Stimulated activated naive CD8-positive, alpha-beta T cell treated with anti-CD3 and anti-CD28 coated beads, Interleukin-15, Interleukin-2, amounts not matched to agents 100 ng/mL and 50 ng/mL, for 24 hours (primary cell): ENCODE results near the gene PPP2R2C.

ENCODE experiments used
- H3K27ac Mint-ChIP-seq: one replicate; pipeline ENCODE4 v1.8.0; 2021; ENCODE audit warnings: mild to moderate bottlenecking, mixed read lengths
- H3K27me3 Mint-ChIP-seq: one replicate; pipeline ENCODE4 v1.8.0; 2021; ENCODE audit warnings: mixed read lengths
- H3K36me3 Mint-ChIP-seq: one replicate; pipeline ENCODE4 v1.8.0; 2021; ENCODE audit warnings: low read depth, mixed read lengths
- H3K4me1 Mint-ChIP-seq: one replicate; pipeline ENCODE4 v1.8.0; 2021; ENCODE audit warnings: low read depth, mixed read lengths
- H3K4me3 Mint-ChIP-seq: one replicate; pipeline ENCODE4 v1.8.0; 2021; ENCODE audit warnings: mild to moderate bottlenecking, mixed read lengths
- H3K9me3 Mint-ChIP-seq: one replicate; pipeline ENCODE4 v1.8.0; 2021; ENCODE audit warnings: mixed read lengths

Gene PPP2R2C

GRCh38 chr4:6373541-6374410, 98.6 kb downstream of the PPP2R2C start:
- Mint-ChIP-seq H3K27me3 (peaks cover under 1% of the 10 kb centered on the region), H3K27ac (no peak overlapping the region), H3K36me3 (no peaks in the 10 kb centered on the region), H3K4me3 (no peak overlapping the region), H3K9me3 (no peaks in the 10 kb centered on the region), H3K4me1 (no peaks in the 10 kb centered on the region)

DNA sequence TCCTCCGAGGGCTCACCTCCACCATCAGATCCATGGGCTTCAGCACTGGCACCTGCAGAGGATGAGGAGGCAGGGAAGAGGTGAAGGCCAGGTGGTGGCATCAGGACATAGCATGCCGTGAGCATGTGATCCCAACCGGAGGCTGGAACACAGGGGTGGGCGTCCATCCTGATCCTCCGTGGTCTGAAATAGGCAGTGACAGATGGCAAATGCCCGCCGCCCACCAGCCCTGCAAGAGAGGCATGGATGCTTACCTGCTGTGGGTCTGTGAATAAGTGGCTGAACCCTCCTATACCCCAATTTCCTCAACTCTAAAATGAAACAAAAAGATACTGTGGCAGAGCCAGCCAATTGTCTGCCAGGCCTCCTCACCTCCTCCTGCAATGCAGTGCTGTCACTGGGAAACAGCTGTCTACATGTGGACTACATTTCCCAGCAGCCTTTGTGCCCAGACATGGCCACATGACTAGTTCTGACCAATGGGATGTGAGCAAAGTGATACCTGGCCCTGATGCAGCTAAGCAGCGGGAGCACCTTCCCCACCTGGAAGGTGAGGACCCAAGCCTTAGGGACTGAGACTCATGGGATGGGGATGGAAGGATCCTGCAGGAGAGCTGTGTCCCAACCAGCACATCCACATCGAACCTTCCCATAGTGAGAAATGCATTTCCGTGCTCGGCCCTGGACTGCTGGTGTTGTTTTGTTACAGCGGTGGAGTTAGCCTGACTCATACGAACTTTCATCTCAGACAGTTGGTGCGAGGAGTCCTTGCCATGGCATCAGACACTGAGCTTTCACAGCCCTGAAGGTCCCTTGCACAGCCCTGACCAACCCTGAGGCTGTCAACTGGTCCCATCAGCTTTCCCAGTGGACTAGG, 99.5 kb downstream of the PPP2R2C start:
- Mint-ChIP-seq H3K4me3 (no peak overlapping the region), H3K27me3 (peaks cover 3% of the 10 kb centered on the region), H3K9me3 (no peaks in the 10 kb centered on the region), H3K36me3 (no peaks in the 10 kb centered on the region), H3K4me1 (no peaks in the 10 kb centered on the region), H3K27ac (no peak overlapping the region)

- no peak overlapping the region for H3K27ac Mint-ChIP-seq
- H3K9me3 Mint-ChIP-seq: no peaks in the 10 kb centered on the region
- no peaks in the 10 kb centered on the region for H3K36me3 Mint-ChIP-seq
- H3K4me1 Mint-ChIP-seq: no peaks in the 10 kb centered on the region
- H3K27me3 Mint-ChIP-seq: peaks cover 3% of the 10 kb centered on the region
- H3K4me3 Mint-ChIP-seq: no peak overlapping the region
Observed at GRCh38 chr4:6371812-6372211, 100.6 kb downstream of the PPP2R2C start.

DNA sequence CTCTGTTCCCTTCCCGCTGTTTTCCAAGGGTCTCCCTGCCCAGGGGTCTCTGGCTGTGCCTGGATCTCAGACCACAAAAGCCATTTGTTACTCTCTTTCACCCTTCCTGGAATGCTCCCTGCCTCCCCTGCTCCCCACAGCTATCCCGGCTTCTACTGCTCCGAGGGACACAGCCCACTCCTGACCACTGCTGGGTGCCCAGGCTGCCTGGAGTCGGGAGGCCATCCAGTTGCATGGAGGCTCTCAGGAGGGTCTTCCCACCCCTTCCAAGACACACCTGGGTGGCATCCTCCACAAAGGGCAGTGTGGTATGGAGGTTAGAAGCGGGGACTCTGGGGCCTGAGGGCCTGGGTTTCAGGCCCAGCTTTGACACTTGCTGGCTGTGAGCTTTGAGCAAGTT, 101.1 kb downstream of the PPP2R2C start:
- Mint-ChIP-seq H3K9me3 (no peaks in the 10 kb centered on the region), H3K4me1 (no peaks in the 10 kb centered on the region), H3K36me3 (no peaks in the 10 kb centered on the region), H3K4me3 (no peak overlapping the region), H3K27me3 (peaks cover 3% of the 10 kb centered on the region), H3K27ac (no peak overlapping the region)

GRCh38 chr4:6369924-6370645, 102.3 kb downstream of the PPP2R2C start:
- Mint-ChIP-seq H3K36me3 (no peaks in the 10 kb centered on the region), H3K4me1 (no peaks in the 10 kb centered on the region), H3K27ac (no peak overlapping the region), H3K9me3 (no peaks in the 10 kb centered on the region), H3K27me3 (peaks cover 3% of the 10 kb centered on the region), H3K4me3 (no peak overlapping the region)

- peaks cover 3% of the 10 kb centered on the region for H3K27me3 Mint-ChIP-seq
- H3K9me3 Mint-ChIP-seq: no peaks in the 10 kb centered on the region
- H3K4me1 Mint-ChIP-seq: no peaks in the 10 kb centered on the region
- H3K27ac Mint-ChIP-seq: no peak overlapping the region
- H3K4me3 Mint-ChIP-seq: no peak overlapping the region
- no peaks in the 10 kb centered on the region for H3K36me3 Mint-ChIP-seq
Observed at GRCh38 chr4:6369511-6369910, 102.9 kb downstream of the PPP2R2C start.

- no peaks in the 10 kb centered on the region for H3K36me3 Mint-ChIP-seq
- H3K9me3 Mint-ChIP-seq: no peaks in the 10 kb centered on the region
- no peak overlapping the region for H3K4me3 Mint-ChIP-seq
- peaks cover 4% of the 10 kb centered on the region for H3K27me3 Mint-ChIP-seq
- H3K27ac Mint-ChIP-seq: no peak overlapping the region
- H3K4me1 Mint-ChIP-seq: no peaks in the 10 kb centered on the region
Observed at GRCh38 chr4:6369035-6369434, 103.4 kb downstream of the PPP2R2C start.

DNA sequence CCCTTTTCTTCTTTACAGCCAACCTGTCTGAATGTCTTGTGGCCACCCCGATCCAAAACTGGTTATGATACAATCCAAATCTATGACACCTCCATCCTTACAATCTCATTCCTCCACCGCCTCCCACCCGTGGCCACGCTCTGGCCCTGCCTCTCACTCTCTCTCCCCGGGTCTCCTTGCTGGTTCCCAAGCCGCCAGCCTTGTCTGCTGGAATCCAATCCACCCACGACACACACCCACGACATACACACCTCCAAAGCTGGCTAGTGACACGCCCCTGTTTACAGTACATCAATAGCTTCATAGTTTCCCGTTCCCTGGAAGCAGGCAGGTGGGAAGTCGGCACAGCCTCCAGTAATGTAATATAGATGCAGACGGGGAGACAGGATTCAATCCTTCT, 103.8 kb downstream of the PPP2R2C start:
- no peaks in the 10 kb centered on the region for H3K4me1 Mint-ChIP-seq
- H3K27me3 Mint-ChIP-seq: peaks cover 7% of the 10 kb centered on the region
- no peaks in the 10 kb centered on the region for H3K36me3 Mint-ChIP-seq
- no peak overlapping the region for H3K27ac Mint-ChIP-seq
- H3K4me3 Mint-ChIP-seq: no peak overlapping the region
- no peaks in the 10 kb centered on the region for H3K9me3 Mint-ChIP-seq

DNA sequence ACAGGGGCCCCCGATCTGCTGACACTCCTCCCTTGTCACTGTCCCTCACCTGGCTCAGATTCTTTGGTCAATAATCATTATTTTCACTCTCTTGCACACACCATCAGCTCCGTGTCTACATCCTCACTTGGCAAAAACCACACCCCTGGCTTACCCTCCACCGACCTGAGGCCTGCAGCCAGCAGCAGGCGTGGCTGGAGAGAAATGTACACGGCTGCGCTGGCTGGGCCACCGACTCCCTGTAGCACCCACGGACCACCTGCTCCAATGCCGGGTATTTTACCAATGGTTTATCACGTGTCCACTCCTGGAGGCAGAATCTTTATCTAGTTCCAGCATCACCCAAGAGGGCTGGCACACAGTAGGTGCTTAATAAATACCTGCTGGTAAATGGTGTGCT, 104.3 kb downstream of the PPP2R2C start:
- H3K4me1 Mint-ChIP-seq: no peaks in the 10 kb centered on the region
- no peaks in the 10 kb centered on the region for H3K36me3 Mint-ChIP-seq
- no peak overlapping the region for H3K27ac Mint-ChIP-seq
- no peaks in the 10 kb centered on the region for H3K9me3 Mint-ChIP-seq
- no peak overlapping the region for H3K4me3 Mint-ChIP-seq
- H3K27me3 Mint-ChIP-seq: peaks cover 7% of the 10 kb centered on the region

GRCh38 chr4:6367371-6367851, 105.0 kb downstream of the PPP2R2C start:
- Mint-ChIP-seq H3K9me3 (no peaks in the 10 kb centered on the region), H3K36me3 (no peaks in the 10 kb centered on the region), H3K27ac (no peak overlapping the region), H3K4me3 (no peak overlapping the region), H3K27me3 (peaks cover 7% of the 10 kb centered on the region), H3K4me1 (no peaks in the 10 kb centered on the region)

GRCh38 chr4:6366581-6366980, 105.8 kb downstream of the PPP2R2C start:
- Mint-ChIP-seq H3K4me3 (no peak overlapping the region), H3K36me3 (no peaks in the 10 kb centered on the region), H3K27me3 (peaks cover 7% of the 10 kb centered on the region), H3K9me3 (no peaks in the 10 kb centered on the region), H3K27ac (no peak overlapping the region), H3K4me1 (no peaks in the 10 kb centered on the region)

DNA sequence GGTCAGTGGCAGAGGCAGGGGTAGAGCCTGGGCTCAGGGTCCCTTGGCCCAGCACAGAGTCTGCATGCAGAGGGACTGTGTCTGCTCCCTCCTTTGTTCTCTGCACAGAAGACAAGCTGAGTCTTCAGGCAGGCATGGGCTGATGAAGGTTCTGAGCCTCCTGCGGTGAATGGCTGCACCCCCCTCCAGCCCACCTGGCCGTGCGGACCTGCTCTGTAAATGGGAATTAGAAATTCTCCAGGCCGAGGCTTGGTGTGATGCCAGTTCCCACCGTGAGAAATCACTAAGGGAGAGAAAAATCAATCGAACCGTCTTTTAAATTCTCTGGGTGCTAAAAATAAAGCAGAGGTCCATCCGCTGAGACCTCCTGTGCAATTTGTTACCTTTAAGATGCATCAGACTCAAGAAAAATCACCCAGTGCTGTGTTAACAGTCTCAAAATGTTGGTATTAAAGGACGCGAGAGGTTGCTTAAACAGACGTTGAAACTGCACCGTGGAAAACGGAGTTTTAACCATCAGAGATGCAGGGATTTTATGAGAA, 106.8 kb downstream of the PPP2R2C start:
- H3K4me1 Mint-ChIP-seq: no peaks in the 10 kb centered on the region
- peaks cover 7% of the 10 kb centered on the region for H3K27me3 Mint-ChIP-seq
- H3K27ac Mint-ChIP-seq: no peak overlapping the region
- H3K9me3 Mint-ChIP-seq: no peaks in the 10 kb centered on the region
- H3K4me3 Mint-ChIP-seq: no peak overlapping the region
- no peaks in the 10 kb centered on the region for H3K36me3 Mint-ChIP-seq

GRCh38 chr4:6364581-6364980, 107.8 kb downstream of the PPP2R2C start:
- no peaks in the 10 kb centered on the region for H3K36me3 Mint-ChIP-seq
- no peaks in the 10 kb centered on the region for H3K9me3 Mint-ChIP-seq
- no peaks in the 10 kb centered on the region for H3K4me1 Mint-ChIP-seq
- H3K27ac Mint-ChIP-seq: no peak overlapping the region
- H3K4me3 Mint-ChIP-seq: no peak overlapping the region
- H3K27me3 Mint-ChIP-seq: peaks cover 7% of the 10 kb centered on the region

DNA sequence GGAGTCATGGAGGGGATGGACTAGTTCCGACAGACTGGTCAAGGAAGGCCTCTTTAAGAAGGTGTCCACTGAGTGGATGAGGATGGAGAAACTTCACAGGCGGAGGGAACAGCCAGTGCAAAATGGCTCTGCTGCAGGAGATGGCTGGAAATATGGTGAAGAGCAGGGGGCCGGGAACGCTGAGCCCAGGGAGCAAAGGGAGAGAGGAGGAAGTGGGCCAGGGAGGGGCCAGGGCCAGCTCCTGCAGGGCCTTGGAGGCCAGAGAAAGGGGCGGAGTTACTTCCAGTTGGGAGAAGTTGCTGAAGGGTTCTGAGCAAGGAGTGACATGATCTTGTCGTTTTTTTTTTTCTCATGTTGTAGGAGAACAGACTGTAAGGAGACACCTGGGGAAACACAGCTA, 108.3 kb downstream of the PPP2R2C start:
- Mint-ChIP-seq H3K9me3 (no peaks in the 10 kb centered on the region), H3K27ac (peak overlapping the region; percentile 45), H3K36me3 (no peaks in the 10 kb centered on the region), H3K4me1 (no peaks in the 10 kb centered on the region), H3K27me3 (peaks cover 7% of the 10 kb centered on the region), H3K4me3 (no peak overlapping the region)
